GM12873 (cell line): ENCODE measurements around the gene ENTHD1.

Source experiments
- TF ChIP-seq, protein P1 (sequence below): IDR thresholded peaks from 2 replicates; pipeline ENCODE4 v1.5.1; 2012; ENCODE audit warnings: low read depth, mild to moderate bottlenecking, moderate library complexity, low read length, control low read depth; ENCODE audit not compliant: insufficient read depth; ENCODE audit errors: missing control alignments

Gene ENTHD1

GRCh38 chr22:39906207-39906606 lies 12.6 kb upstream of the ENTHD1 start:
- TF ChIP-seq, protein P1, sequence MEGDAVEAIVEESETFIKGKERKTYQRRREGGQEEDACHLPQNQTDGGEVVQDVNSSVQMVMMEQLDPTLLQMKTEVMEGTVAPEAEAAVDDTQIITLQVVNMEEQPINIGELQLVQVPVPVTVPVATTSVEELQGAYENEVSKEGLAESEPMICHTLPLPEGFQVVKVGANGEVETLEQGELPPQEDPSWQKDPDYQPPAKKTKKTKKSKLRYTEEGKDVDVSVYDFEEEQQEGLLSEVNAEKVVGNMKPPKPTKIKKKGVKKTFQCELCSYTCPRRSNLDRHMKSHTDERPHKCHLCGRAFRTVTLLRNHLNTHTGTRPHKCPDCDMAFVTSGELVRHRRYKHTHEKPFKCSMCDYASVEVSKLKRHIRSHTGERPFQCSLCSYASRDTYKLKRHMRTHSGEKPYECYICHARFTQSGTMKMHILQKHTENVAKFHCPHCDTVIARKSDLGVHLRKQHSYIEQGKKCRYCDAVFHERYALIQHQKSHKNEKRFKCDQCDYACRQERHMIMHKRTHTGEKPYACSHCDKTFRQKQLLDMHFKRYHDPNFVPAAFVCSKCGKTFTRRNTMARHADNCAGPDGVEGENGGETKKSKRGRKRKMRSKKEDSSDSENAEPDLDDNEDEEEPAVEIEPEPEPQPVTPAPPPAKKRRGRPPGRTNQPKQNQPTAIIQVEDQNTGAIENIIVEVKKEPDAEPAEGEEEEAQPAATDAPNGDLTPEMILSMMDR: no peak

GRCh38 chr22:39905687-39906086 lies 12.1 kb upstream of the ENTHD1 start:
- TF ChIP-seq, protein P1: no peak

- TF ChIP-seq, protein P1: no peak
Measured at GRCh38 chr22:39904862-39905261, 11.3 kb upstream of the ENTHD1 start.

DNA sequence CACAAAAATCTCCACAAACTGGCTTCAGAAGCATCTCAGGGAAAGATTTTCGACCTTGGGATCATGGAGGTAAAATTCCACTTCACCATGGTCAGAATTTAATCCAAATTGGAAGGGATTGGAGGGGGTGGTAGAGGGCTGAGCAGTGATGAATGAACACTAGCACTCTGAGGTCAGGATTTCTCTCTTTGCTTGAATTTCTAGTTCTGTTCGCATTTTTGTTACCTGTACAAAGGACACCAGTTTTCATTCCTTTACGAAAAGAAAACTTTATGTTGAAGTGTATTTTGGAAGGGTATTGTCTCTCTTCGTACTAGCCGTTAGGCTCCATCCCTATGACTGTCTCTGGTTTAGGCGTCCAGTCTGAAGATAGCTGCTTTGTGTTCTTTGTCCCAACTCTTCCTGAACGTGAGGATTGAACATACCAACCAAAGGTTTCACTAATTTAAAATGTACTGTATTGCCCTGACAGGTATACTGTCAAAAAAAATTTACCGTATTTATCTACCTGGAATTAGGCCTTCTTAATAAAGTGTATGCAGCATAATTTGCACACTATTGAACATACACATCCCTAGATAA lies 8.1 kb upstream of the ENTHD1 start:
- TF ChIP-seq, protein P1: no peak

GRCh38 chr22:39900306-39901227 lies 7.0 kb upstream of the ENTHD1 start, which contains the start of gene GRAP2:
Gene GRAP2, plus strand, starts transcription at chr22:39901084. Its CDS starts 46,023 bp downstream, at chr22:39947107.
- TF ChIP-seq, protein P1: no peak

GRCh38 chr22:39898997-39899396 lies 5.4 kb upstream of the ENTHD1 start:
- TF ChIP-seq, protein P1: no peak

GRCh38 chr22:39897841-39898240 lies 4.3 kb upstream of the ENTHD1 start:
- TF ChIP-seq, protein P1: no peak
